ENCODE data around the gene ADGRE1.

- TF ChIP-seq FOS (IDR thresholded peaks at IDR 0.05; ENCODE audit: low read depth, low read length) (no peak), RFX5 (IDR thresholded peaks at IDR 0.05; ENCODE audit: low read depth, low read length) (no peak), RCOR1 (IDR thresholded peaks at IDR 0.05; ENCODE audit: insufficient replicate concordance, low read length) (no peak), POLR2A (IDR thresholded peaks at IDR 0.05; ENCODE audit: low read depth, low read length) (no peak), MAZ (IDR thresholded peaks at IDR 0.05; ENCODE audit: borderline replicate concordance, low read depth, low read length) (no peak), MXI1 (IDR thresholded peaks at IDR 0.05; ENCODE audit: borderline replicate concordance, low read depth, low read length) (no peak), RAD21 (IDR thresholded peaks at IDR 0.05; ENCODE audit: low read length) (no peak), CEBPB (IDR thresholded peaks at IDR 0.05; ENCODE audit: low read depth, low read length) (no peak), CHD1 (IDR thresholded peaks at IDR 0.05; ENCODE audit: low read depth, low read length) (no peak)
- TF ChIP-seq, protein P1, sequence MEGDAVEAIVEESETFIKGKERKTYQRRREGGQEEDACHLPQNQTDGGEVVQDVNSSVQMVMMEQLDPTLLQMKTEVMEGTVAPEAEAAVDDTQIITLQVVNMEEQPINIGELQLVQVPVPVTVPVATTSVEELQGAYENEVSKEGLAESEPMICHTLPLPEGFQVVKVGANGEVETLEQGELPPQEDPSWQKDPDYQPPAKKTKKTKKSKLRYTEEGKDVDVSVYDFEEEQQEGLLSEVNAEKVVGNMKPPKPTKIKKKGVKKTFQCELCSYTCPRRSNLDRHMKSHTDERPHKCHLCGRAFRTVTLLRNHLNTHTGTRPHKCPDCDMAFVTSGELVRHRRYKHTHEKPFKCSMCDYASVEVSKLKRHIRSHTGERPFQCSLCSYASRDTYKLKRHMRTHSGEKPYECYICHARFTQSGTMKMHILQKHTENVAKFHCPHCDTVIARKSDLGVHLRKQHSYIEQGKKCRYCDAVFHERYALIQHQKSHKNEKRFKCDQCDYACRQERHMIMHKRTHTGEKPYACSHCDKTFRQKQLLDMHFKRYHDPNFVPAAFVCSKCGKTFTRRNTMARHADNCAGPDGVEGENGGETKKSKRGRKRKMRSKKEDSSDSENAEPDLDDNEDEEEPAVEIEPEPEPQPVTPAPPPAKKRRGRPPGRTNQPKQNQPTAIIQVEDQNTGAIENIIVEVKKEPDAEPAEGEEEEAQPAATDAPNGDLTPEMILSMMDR (conservative IDR thresholded peaks at IDR 0.05; ENCODE audit: low read depth, low read length), result no peak
- TF ChIP-seq, protein P2, sequence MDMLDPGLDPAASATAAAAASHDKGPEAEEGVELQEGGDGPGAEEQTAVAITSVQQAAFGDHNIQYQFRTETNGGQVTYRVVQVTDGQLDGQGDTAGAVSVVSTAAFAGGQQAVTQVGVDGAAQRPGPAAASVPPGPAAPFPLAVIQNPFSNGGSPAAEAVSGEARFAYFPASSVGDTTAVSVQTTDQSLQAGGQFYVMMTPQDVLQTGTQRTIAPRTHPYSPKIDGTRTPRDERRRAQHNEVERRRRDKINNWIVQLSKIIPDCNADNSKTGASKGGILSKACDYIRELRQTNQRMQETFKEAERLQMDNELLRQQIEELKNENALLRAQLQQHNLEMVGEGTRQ (IDR thresholded peaks at IDR 0.05; ENCODE audit: low read depth, low read length), result no peak
These were observed at the start of gene ADGRE1 for GRCh38 chr19:6887316-6887715.
